ENCODE data around the gene GPC3. TPM values are rescaled to one million over a fixed set of nuclear protein-coding genes. Genes with fewer than 3 reads are reported as not detected.

GPC3 gene
- polyA plus RNA-seq, 1 experiment, result not detected

DNA sequence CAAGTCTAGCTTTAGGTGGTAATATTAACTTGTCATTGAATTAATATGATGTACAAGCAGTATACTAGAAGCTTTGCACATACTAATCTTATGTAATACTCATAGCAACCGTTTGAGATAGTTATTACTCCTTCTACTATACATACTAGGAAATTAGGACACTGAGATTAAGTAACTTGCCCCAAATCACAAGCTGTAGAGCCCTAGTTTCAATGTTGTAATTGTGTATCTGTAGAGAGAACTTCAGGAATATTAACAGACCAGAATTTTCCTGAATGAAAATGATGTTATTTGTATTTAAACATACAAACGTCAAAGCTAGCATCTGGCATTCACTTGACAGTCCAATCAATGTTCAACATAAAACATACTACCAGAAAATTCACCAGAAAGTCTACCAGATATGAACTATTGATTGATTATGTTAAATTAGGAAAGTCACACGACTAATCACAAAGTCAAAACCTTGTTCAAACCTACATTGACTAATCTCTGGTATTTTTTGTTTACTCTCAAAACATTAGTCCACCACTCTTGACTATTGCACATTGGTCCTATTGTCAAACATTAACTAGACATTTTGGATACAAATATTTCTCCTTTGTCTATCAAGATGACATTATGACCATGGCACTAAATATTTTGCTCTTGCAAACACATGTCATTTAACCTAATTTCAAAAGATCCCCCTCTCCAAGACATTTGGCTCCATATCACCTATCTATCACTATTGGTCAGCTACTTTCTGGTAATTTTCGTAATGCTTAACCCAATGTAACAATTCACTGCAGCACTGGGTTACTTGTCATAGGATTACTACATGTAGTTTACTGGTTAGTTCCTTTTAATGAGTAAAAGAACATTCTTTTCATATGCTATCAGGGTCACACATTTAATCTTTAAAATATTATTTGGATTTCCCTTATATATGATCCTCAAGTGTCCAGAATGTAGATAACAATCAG is 100.7 kb downstream of the GPC3 start:
- H3K4me3 ChIP-seq (ENCODE audit: low read depth, low read length), result no peak overlapping the region
- POLR2A ChIA-PET, result no interaction called here
- TF ChIP-seq CTCF (IDR thresholded peaks at IDR 0.05; ENCODE audit: insufficient read depth, low read depth, low read length), result no peak
- no peaks in the 10 kb centered on the region for H3K27me3 ChIP-seq (ENCODE audit: control insufficient read depth, insufficient read depth, low read length)
- no peaks in the 10 kb centered on the region for H3K36me3 ChIP-seq (ENCODE audit: control insufficient read depth, insufficient read depth, low read length)
- CTCF ChIA-PET, result interaction anchor here (0.7 kb wide), 1 partner anchor 15 kb away, joined by 4 read pairs; no protein-coding TSS in a partner anchor
- DNase-seq (ENCODE audit: low read depth), result no peak

- ChIA-PET POLR2A (no interaction called here), CTCF (no interaction called here)
- Histone ChIP-seq H3K36me3 (ENCODE audit: control insufficient read depth, insufficient read depth, low read length) (no peaks in the 10 kb centered on the region), H3K27me3 (ENCODE audit: control insufficient read depth, insufficient read depth, low read length) (no peaks in the 10 kb centered on the region), H3K4me3 (ENCODE audit: low read depth, low read length) (no peak overlapping the region)
- no peak for TF ChIP-seq CTCF (IDR thresholded peaks at IDR 0.05; ENCODE audit: insufficient read depth, low read depth, low read length)
- no peak for DNase-seq (ENCODE audit: low read depth)
These were observed 103.5 kb downstream of the GPC3 start for GRCh38 chrX:133881893-133882292.

DNA sequence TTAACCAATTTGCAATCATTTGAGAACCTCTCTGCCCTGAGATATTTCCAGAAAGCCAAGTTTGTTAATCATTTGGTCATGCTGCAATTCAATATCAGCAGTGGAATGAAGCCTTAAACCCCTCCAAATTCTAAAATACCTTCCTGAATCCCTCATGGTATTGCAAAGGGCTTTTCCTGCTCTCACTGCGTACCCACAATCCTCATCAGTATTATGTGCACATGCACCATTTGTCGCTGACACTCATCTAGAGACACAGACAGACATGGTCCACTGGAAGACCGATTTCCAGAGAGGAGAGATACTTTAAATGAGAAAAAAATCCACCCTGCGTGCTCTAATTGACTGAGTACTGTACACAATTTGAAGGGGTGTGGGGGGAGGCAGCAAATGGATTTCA is 104.4 kb downstream of the GPC3 start:
- TF ChIP-seq CTCF (IDR thresholded peaks at IDR 0.05; ENCODE audit: insufficient read depth, low read depth, low read length), result no peak
- Histone ChIP-seq H3K27me3 (ENCODE audit: control insufficient read depth, insufficient read depth, low read length) (no peaks in the 10 kb centered on the region), H3K4me3 (ENCODE audit: low read depth, low read length) (no peak overlapping the region), H3K36me3 (ENCODE audit: control insufficient read depth, insufficient read depth, low read length) (no peaks in the 10 kb centered on the region)
- POLR2A ChIA-PET, result no interaction called here
- CTCF ChIA-PET, result no interaction called here
- DNase-seq (ENCODE audit: low read depth), result no peak

GRCh38 chrX:133880032-133880443 is 105.4 kb downstream of the GPC3 start:
- no peak for DNase-seq (ENCODE audit: low read depth)
- TF ChIP-seq CTCF (IDR thresholded peaks at IDR 0.05; ENCODE audit: insufficient read depth, low read depth, low read length), result no peak
- Histone ChIP-seq H3K4me3 (ENCODE audit: low read depth, low read length) (no peak overlapping the region), H3K27me3 (ENCODE audit: control insufficient read depth, insufficient read depth, low read length) (no peaks in the 10 kb centered on the region), H3K36me3 (ENCODE audit: control insufficient read depth, insufficient read depth, low read length) (no peaks in the 10 kb centered on the region)
- ChIA-PET POLR2A (no interaction called here), CTCF (no interaction called here)

GRCh38 chrX:133878710-133879109 is 106.7 kb downstream of the GPC3 start:
- no peak for TF ChIP-seq CTCF (IDR thresholded peaks at IDR 0.05; ENCODE audit: insufficient read depth, low read depth, low read length)
- H3K4me3 ChIP-seq (ENCODE audit: low read depth, low read length), result no peak overlapping the region
- CTCF ChIA-PET, result no interaction called here
- no peaks in the 10 kb centered on the region for H3K27me3 ChIP-seq (ENCODE audit: control insufficient read depth, insufficient read depth, low read length)
- POLR2A ChIA-PET, result no interaction called here
- no peak for DNase-seq (ENCODE audit: low read depth)
- H3K36me3 ChIP-seq (ENCODE audit: control insufficient read depth, insufficient read depth, low read length), result no peaks in the 10 kb centered on the region

All from BJ (cell line).